Right lobe of liver (tissue), 4 donors: Measurements from ENCODE around the gene TERB1.

Experiments used
- POLR2A ChIP-seq: fragments of 450-650 bp; IDR thresholded peaks from one replicate; pipeline ENCODE4 v1.6.1; 2017; ENCODE audit warnings: antibody characterized with exemption, mild to moderate bottlenecking
- TF ChIP-seq, protein P1 (sequence below), 4 donors: fragments of 200-600 bp in 3 of 4; fragments of 450-650 bp in 1 of 4; IDR thresholded peaks; one replicate each; pipeline versions ENCODE4 v1.5.1 to v1.8.0; 2016 to 2022; ENCODE audit warnings: antibody characterized with exemption in 4 of 4, mild to moderate bottlenecking in 2 of 4
- donor health status: DM: no; HTN: no; CAD: no.
- donor health status: DM: no; HTN: no; CAD: no.
- donor health status: DM: no; HTN: yes; CAD: no.

- TF ChIP-seq, protein P1, sequence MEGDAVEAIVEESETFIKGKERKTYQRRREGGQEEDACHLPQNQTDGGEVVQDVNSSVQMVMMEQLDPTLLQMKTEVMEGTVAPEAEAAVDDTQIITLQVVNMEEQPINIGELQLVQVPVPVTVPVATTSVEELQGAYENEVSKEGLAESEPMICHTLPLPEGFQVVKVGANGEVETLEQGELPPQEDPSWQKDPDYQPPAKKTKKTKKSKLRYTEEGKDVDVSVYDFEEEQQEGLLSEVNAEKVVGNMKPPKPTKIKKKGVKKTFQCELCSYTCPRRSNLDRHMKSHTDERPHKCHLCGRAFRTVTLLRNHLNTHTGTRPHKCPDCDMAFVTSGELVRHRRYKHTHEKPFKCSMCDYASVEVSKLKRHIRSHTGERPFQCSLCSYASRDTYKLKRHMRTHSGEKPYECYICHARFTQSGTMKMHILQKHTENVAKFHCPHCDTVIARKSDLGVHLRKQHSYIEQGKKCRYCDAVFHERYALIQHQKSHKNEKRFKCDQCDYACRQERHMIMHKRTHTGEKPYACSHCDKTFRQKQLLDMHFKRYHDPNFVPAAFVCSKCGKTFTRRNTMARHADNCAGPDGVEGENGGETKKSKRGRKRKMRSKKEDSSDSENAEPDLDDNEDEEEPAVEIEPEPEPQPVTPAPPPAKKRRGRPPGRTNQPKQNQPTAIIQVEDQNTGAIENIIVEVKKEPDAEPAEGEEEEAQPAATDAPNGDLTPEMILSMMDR (IDR thresholded peaks at IDR 0.05), result no peak
- TF ChIP-seq POLR2A, result no peak
These were observed 14.0 kb downstream of the TERB1 start for GRCh38 chr16:66787427-66787826.
